SH-SY5Y (cell line): ENCODE data around the gene DLAT.

Experiments
- GATA2 ChIP-seq: IDR thresholded peaks from 2 replicates; pipeline ENCODE4 v1.6.1; 2011; ENCODE audit warnings: mild to moderate bottlenecking, low read depth, low read length
- GATA3 ChIP-seq: IDR thresholded peaks from 2 replicates; pipeline ENCODE4 v1.6.1; 2011; ENCODE audit warnings: low read depth, mild to moderate bottlenecking, low read length, moderate library complexity

GRCh38 chr11:112024773-112025678 lies at the start of gene DLAT:
- TF ChIP-seq GATA3: no peak
- TF ChIP-seq GATA2: no peak
